ENCODE measurements around the gene TIMM50.

GRCh38 chr19:39481676-39482075, 1.0 kb downstream of the TIMM50 start:
- TF ChIP-seq CTCF (IDR thresholded peaks at IDR 0.05; ENCODE audit: low read depth, low read length) (no peak), EZH2phosphoT487 (IDR thresholded peaks at IDR 0.05; ENCODE audit: low read depth) (no peak)

Data from OCI-LY3 (cell line).